ENCODE results near the gene MTMR2. TPM values are rescaled to one million over a fixed set of nuclear protein-coding genes. Genes with fewer than 3 reads are reported as not detected.

MTMR2 gene
- total RNA-seq, 1 experiment from 2014 or later, result 59.0 TPM

DNA sequence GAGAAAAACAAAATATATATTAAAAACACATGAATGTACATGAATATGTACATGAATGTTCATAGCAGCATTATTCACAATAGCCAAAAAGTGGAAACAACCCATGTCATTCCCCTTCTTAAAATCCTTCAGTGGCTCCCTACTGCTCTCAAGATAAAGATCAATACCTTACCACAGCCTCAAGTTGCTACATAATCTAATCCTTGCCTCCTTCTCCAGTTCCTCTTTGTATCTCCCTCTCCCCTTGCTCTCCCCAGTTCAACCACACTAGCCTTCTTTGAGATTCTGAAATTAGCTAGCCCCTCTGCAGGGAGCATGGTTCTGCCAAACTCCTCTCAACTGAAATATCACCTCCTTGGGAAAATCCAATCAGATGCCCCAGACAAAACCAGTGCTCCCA, 28.1 kb downstream of the MTMR2 start:
- no peak overlapping the region for H4K91ac ChIP-seq (ENCODE audit: insufficient read length, low read depth, low read length)
- H2BK15ac ChIP-seq (ENCODE audit: low read depth, low read length), result no peak overlapping the region
- no peak overlapping the region for H3K4me2 ChIP-seq (ENCODE audit: insufficient read depth, insufficient read length, low read length)
- TF ChIP-seq, protein P1, sequence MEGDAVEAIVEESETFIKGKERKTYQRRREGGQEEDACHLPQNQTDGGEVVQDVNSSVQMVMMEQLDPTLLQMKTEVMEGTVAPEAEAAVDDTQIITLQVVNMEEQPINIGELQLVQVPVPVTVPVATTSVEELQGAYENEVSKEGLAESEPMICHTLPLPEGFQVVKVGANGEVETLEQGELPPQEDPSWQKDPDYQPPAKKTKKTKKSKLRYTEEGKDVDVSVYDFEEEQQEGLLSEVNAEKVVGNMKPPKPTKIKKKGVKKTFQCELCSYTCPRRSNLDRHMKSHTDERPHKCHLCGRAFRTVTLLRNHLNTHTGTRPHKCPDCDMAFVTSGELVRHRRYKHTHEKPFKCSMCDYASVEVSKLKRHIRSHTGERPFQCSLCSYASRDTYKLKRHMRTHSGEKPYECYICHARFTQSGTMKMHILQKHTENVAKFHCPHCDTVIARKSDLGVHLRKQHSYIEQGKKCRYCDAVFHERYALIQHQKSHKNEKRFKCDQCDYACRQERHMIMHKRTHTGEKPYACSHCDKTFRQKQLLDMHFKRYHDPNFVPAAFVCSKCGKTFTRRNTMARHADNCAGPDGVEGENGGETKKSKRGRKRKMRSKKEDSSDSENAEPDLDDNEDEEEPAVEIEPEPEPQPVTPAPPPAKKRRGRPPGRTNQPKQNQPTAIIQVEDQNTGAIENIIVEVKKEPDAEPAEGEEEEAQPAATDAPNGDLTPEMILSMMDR (conservative IDR thresholded peaks at IDR 0.05), result no peak
- no peaks in the 10 kb centered on the region for H3K9me3 ChIP-seq (ENCODE audit: control insufficient read depth, low read depth, low read length)
- H2BK20ac ChIP-seq (ENCODE audit: low read depth, low read length, poor library complexity, severe bottlenecking), result no peak overlapping the region
- no peaks in the 10 kb centered on the region for H3K27me3 ChIP-seq (ENCODE audit: insufficient read depth, low read length)
- Mint-ChIP-seq H3K27ac (peak overlapping the region in 2 of 3 experiments; percentile 54 to 59; a peak in 2 of 7 replicates), H3K36me3 (ENCODE audit: insufficient read depth in 1 of 3, low read depth in 3 of 3) (no peaks in the 10 kb centered on the region), H3K4me1 (peaks cover 8 to 9% of the 10 kb centered on the region in 2 experiments), H3K27me3 (ENCODE audit: low read depth) (no peaks in the 10 kb centered on the region), H3K9me3 (no peaks in the 10 kb centered on the region), H3K4me3 (no peak overlapping the region)
- H3T11ph ChIP-seq (ENCODE audit: low read length), result no peak overlapping the region
- no peak overlapping the region for H2AK5ac ChIP-seq (ENCODE audit: insufficient read length, low read length)
- H3K9ac ChIP-seq (ENCODE audit: extremely low read depth, insufficient read length, low read length), result no peak overlapping the region
- H2BK120ac ChIP-seq (ENCODE audit: low read depth, low read length, poor library complexity, severe bottlenecking), result no peak overlapping the region
- no peak overlapping the region for H4K8ac ChIP-seq (replicated peaks; ENCODE audit: insufficient read length, low read depth, low read length)
- H3K79me1 ChIP-seq (ENCODE audit: insufficient read depth, low read depth, low read length, poor library complexity, severe bottlenecking), result no peaks in the 10 kb centered on the region
- H3K56ac ChIP-seq (ENCODE audit: insufficient read length, low read depth, low read length), result no peak overlapping the region
- no peak overlapping the region for H2BK12ac ChIP-seq (ENCODE audit: insufficient read length, low read depth, low read length)
- no peaks in the 10 kb centered on the region; the same call in 1 of the 2 replicates for H3K79me2 ChIP-seq (ENCODE audit: insufficient read depth, low read length)
- no peak overlapping the region for H3K14ac ChIP-seq (ENCODE audit: insufficient read depth, low read length)
- H3K4ac ChIP-seq (ENCODE audit: low read depth, low read length), result no peak overlapping the region
- H3K23ac ChIP-seq (ENCODE audit: insufficient read length, low read depth, low read length), result no peak overlapping the region
- H2AFZ ChIP-seq (ENCODE audit: low read length), result no peak overlapping the region
- no peak overlapping the region for H4K5ac ChIP-seq (ENCODE audit: insufficient read length, low read depth, low read length)
- H4K20me1 ChIP-seq (ENCODE audit: control insufficient read depth, insufficient read depth, insufficient read length), result no peaks in the 10 kb centered on the region
- H3K27ac ChIP-seq (ENCODE audit: insufficient read length, low read depth, low read length), result no peak overlapping the region
- DNase-seq, result no peak
- no peak overlapping the region for H3K18ac ChIP-seq (ENCODE audit: insufficient read length, low read depth, low read length)
- H3K4me1 ChIP-seq (ENCODE audit: insufficient read depth, low read length), result no peaks in the 10 kb centered on the region; the same call in 1 of the 2 replicates
- H3K23me2 ChIP-seq (ENCODE audit: insufficient read length, low read depth, low read length, poor library complexity, severe bottlenecking), result no peaks in the 10 kb centered on the region
- no peak overlapping the region for H2BK5ac ChIP-seq (ENCODE audit: insufficient read length, low read length)

All from H9 (cell line).